Activated CD8-positive, alpha-beta memory T cell treated with anti-CD3 and anti-CD28 coated beads, Interleukin-2, amount 50 U/mL, for 1 hour (primary cell): ENCODE measurements around the gene KIT.

Source experiments
- DNase-seq: peaks from one replicate; pipeline ENCODE4 v3.0.0-alpha.2; 2020; ENCODE audit errors: extremely low read depth

The KIT gene

GRCh38 chr4:54745031-54745770, 87.4 kb downstream of the KIT start:
- no peak for DNase-seq

GRCh38 chr4:54746218-54746617, 88.5 kb downstream of the KIT start:
- DNase-seq = no peak

- DNase-seq = no peak
These were observed 92.6 kb downstream of the KIT start for GRCh38 chr4:54750341-54750740.

- no peak for DNase-seq
These were observed 96.6 kb downstream of the KIT start for GRCh38 chr4:54754394-54754793.

- no peak for DNase-seq
These were observed 106.7 kb downstream of the KIT start for GRCh38 chr4:54764476-54764875.

GRCh38 chr4:54767376-54767775, 109.6 kb downstream of the KIT start:
- DNase-seq = no peak

GRCh38 chr4:54773022-54773421, 115.3 kb downstream of the KIT start:
- DNase-seq = no peak

GRCh38 chr4:54779036-54779435, 121.3 kb downstream of the KIT start:
- DNase-seq = no peak

- no peak for DNase-seq
These were observed 121.9 kb downstream of the KIT start for GRCh38 chr4:54779476-54780148.

GRCh38 chr4:54780149-54780495, 122.4 kb downstream of the KIT start:
- DNase-seq = no peak

- no peak for DNase-seq
These were observed 124.0 kb downstream of the KIT start for GRCh38 chr4:54781756-54782155.

- no peak for DNase-seq
These were observed 125.8 kb downstream of the KIT start for GRCh38 chr4:54783402-54784110.

GRCh38 chr4:54784161-54784671, 126.5 kb downstream of the KIT start:
- DNase-seq = no peak
